GM12878 (cell line): ENCODE results near the gene ATP2A3.

Experiments
- CTCF ChIP-seq, 3 experiments: IDR thresholded peaks in 2 of 3; conservative IDR thresholded peaks in 1 of 3; 2 replicates each; pipeline ENCODE4 v1.5.1; 2011; ENCODE audit warnings: low read depth in 3 of 3, low read length in 3 of 3, mild to moderate bottlenecking in 3 of 3, control low read depth in 2 of 3, moderate library complexity in 2 of 3, inconsistent platforms in 1 of 3, mixed read lengths in 1 of 3; ENCODE audit not compliant: control insufficient read depth in 2 of 3, insufficient read depth in 1 of 3; ENCODE audit errors: extremely low read depth in 1 of 3
- IKZF1 ChIP-seq: fragments of 450-650 bp; conservative IDR thresholded peaks from 2 replicates; pipeline ENCODE4 v1.6.1; 2017; ENCODE audit warnings: antibody characterized with exemption, mild to moderate bottlenecking
- POLR2AphosphoS5 ChIP-seq: IDR thresholded peaks from 2 replicates; pipeline ENCODE4 v1.6.1; 2011; ENCODE audit warnings: mild to moderate bottlenecking, low read length, inconsistent platforms
- TAF1 ChIP-seq: IDR thresholded peaks from 2 replicates; pipeline ENCODE4 v1.6.1; 2011; ENCODE audit warnings: mild to moderate bottlenecking, low read depth, low read length, borderline replicate concordance

GRCh38 chr17:3974980-3975379 lies 10.7 kb upstream of the ATP2A3 start:
- no peak for TF ChIP-seq TAF1
- no peak for TF ChIP-seq CTCF (IDR thresholded peaks at IDR 0.05 in 2 of 3, conservative IDR thresholded peaks at IDR 0.05 in 1 of 3; ENCODE audit: control insufficient read depth in 2 of 3, extremely low read depth in 1 of 3, insufficient read depth in 1 of 3, low read depth in 3 of 3, low read length in 3 of 3)
- TF ChIP-seq POLR2AphosphoS5: no peak
- TF ChIP-seq IKZF1: no peak
